GM19328 (cell line): Measurements from ENCODE around the gene ZDHHC6.
A peak's percentile ranks its signal among the peaks of the same experiment; 100 is the strongest.
"Not testable (repeated sequence)": the region's sequence is repeated elsewhere in the genome, so short reads cannot be mapped to it uniquely, and the experiment has no call there.

Source experiments
- ATAC-seq: cut with Tn5 transposase; IDR thresholded peaks from one replicate; pipeline ENCODE4 v1.9.1; 2021; ENCODE audit warnings: mild to moderate bottlenecking, moderate library complexity; ENCODE audit not compliant: unreplicated experiment

ZDHHC6 gene

DNA sequence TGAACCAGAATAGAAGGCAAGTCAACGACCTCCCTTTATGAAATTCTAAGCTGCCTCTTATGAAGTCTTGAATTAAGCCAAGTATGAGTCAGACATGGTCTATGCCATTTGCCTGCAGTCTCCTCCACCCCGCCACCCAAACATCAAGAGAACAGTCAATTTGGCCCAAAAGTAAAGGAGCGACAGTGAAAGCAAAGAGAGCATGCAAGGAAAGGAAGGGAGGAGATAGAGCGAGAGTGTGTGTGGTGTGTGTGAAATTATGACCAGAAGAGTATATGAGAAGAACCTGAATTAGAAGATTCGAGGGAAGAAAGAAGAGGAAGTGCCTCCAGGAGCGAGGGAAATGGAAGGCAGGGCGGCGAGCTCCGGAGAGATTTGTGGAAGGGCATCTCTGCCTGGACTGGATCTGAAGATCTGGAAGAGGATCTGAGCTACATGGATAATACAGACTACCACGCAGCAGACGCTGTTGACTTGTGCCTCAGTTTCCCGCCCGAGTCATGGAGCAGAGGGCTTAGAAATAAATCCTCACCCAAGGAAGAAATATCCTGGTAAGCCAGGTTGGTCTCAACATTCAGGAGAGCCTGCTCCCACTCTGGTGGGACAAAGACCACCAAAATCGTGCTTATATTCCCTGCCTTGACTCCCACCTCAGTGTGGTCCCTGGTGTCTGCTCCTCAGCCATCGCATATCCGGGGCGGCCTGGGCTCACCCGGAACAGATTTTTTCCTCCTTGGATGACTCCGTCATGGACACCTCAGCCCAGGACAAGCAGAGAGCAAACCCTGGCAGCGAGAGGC, 459 bp downstream of the ZDHHC6 start:
- ATAC-seq, result peak; percentile 34

GRCh38 chr10:112442063-112442462, 4.7 kb downstream of the ZDHHC6 start:
- ATAC-seq, result no peak

GRCh38 chr10:112441520-112441919, 5.2 kb downstream of the ZDHHC6 start:
- no peak for ATAC-seq

DNA sequence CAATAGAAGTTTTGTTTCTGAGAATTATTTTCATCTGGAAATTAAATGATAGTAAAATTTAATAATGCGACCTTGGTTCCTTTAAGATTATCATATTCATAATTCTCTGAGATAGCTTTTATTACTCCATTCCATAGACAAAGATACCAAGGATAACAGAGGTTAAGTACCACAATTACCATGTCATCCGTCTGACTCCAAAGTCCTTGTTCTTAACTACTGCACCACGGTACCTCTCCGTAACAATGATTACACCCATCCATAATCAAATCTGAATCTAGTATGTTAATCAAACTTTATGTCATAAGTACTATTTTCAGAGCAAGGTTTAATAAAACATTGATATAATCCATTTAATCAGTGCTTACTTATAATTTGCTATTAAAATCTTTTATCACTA, 8.4 kb downstream of the ZDHHC6 start:
- no peak for ATAC-seq

GRCh38 chr10:112434988-112435619, 11.6 kb downstream of the ZDHHC6 start:
- no peak for ATAC-seq

- ATAC-seq, result no peak
Measured at GRCh38 chr10:112433136-112433535, 13.6 kb downstream of the ZDHHC6 start.

DNA sequence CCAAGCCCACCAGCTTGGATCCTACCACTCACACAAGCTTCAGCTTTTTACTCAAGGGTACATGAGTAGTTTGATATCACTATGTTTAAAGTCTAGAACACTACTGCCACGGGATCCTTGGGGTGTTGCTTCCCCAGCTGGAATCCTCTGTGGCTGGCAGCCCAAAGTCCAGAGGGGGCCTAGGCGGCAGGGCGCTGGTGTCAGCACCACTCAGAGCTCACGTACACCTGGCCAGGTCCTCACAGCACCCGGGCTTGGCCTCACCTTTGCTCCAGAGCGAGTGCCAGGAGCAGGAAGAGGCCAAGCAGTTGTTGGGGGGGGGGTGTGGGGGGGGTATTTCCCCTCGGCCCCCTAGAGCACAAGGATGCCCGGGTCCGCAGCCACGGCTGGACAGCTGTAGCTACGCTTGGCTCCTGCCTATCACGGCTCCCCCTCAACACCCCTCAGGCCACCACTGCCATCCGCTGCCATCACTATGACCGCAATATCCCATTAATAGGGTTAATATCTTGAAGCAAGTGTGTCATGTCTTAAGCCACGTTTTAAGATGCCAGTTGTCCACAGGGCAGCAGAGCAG, 17.0 kb downstream of the ZDHHC6 start:
- no peak for ATAC-seq

DNA sequence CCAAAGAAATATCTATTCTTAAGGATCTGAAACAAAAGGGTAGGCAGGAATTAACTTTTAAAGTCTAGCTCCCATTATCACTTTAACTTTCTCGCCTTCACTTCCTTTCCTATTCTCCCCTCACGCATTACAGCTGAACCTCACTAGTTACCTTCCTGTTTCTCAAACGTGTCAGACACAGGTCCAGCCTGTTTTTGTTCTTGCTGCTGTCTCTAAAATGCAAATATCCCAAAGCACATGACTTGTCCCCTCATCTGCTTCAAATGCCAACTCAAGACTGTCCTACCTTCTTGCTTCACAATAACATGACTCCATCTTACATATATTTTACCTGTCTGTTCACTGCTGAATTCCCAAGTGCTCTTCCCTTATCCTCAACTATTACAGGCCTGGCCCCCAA, 17.6 kb downstream of the ZDHHC6 start:
- no peak for ATAC-seq

- no peak for ATAC-seq
Measured at GRCh38 chr10:112426111-112426510, 20.6 kb downstream of the ZDHHC6 start.

- ATAC-seq, result no peak
Measured at GRCh38 chr10:112424651-112425050, 22.1 kb downstream of the ZDHHC6 start.

DNA sequence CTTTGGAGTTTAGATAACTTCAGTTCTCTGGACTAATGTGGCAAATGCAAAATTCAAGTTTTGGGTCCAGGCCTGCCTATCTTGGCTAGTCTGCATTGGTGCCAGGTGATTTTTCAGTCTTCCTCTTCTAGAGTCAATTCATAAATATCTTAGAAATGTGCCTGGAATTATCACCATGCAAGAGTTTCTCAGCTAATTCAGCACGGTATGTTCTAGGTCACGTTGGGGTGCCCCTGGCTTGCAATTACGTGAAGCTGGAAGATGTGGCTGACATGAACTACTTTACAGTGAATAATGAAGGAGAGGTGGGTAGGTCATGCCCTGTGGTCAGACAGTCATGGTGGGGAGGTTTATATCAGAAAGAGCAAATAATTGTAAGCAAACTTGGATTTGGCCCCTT, 25.0 kb downstream of the ZDHHC6 start:
- no peak for ATAC-seq

GRCh38 chr10:112412696-112413095, 34.0 kb downstream of the ZDHHC6 start:
- ATAC-seq, result no peak

DNA sequence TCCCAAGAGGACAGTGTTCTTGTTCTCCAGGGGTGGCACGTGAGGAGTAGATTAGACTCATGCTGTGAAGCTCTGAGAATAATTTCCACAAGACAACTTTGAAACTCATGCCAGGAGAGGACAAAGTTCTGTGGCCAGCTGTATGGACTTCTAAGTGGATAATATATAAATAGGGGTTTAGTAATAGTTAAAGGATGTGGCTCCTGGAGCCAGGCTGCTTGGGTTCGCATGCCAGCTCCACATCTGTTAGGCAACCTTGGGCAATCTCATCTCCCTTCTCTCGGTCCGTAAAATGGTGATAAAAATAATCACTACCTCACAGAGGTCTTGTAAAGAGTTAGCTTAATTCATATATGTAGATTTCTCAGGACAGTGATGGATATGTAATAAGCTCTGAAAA, 37.0 kb downstream of the ZDHHC6 start:
- no peak for ATAC-seq

GRCh38 chr10:112409299-112409698, 37.4 kb downstream of the ZDHHC6 start:
- ATAC-seq, result no peak

- ATAC-seq, result no peak
Measured at GRCh38 chr10:112407696-112408095, 39.0 kb downstream of the ZDHHC6 start.

- not testable (repeated sequence) for ATAC-seq
Measured at GRCh38 chr10:112406806-112407205, 39.9 kb downstream of the ZDHHC6 start.

GRCh38 chr10:112404617-112405016, 42.1 kb downstream of the ZDHHC6 start:
- no peak for ATAC-seq

GRCh38 chr10:112402917-112403316, 43.8 kb downstream of the ZDHHC6 start:
- ATAC-seq, result no peak

DNA sequence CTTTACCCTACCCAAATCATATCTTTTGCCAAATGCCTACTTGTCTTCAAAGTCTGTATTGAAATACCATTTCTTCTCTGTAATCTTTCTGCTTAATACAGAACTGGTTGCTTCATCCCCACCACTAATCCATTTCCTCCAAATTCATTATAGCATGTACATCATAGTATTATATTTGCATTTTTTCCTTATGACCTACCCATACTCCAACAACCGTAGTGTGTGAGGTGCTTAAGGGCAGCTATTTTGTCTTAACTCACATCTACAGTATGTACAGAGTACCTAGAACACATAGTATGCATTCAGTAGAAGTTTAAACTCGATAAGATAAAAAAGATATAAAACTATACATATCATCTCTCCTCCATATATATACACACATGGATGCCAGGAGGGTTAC, 49.1 kb downstream of the ZDHHC6 start:
- no peak for ATAC-seq

- no peak for ATAC-seq
Measured at GRCh38 chr10:112395809-112396530, 50.7 kb downstream of the ZDHHC6 start.

- no peak for ATAC-seq
Measured at GRCh38 chr10:112394475-112394875, 52.2 kb downstream of the ZDHHC6 start.

DNA sequence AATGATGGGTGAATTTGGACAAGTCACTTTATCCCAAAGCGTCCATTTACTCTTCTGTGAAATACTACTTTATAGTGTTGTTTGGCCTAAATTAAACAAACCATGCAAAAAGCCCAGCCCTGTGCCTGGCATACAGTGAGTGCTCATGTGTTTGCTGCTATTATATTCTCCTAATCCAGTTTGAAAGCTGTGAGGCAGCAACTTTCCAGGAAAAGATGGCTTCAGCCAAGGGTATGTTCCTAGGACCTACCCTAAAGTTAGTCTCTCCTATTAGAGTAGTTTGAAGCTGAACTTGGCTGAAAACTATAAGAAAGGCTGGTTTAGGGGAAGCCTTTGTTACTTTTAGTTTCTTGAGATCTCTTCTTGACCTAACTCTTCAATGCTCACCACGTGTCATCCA, 52.9 kb downstream of the ZDHHC6 start:
- ATAC-seq, result no peak
